Retinal pigment epithelial cell (primary cell): ENCODE measurements around the gene KREMEN1.

Experiments used
- DNase-seq: peaks from one replicate; pipeline ENCODE4 v3.0.0-alpha.2; 2010; ENCODE audit warnings: low read depth
- H3K4me3 ChIP-seq: 2 replicates; pipeline ENCODE4 v1.5.1; 2011; ENCODE audit warnings: mild to moderate bottlenecking, low read length, control low read depth, moderate library complexity
- TF ChIP-seq, protein P1 (sequence below): conservative IDR thresholded peaks from 2 replicates; pipeline ENCODE4 v1.5.1; 2011; ENCODE audit warnings: low read depth, low read length, control low read depth, inconsistent platforms

Gene KREMEN1

DNA sequence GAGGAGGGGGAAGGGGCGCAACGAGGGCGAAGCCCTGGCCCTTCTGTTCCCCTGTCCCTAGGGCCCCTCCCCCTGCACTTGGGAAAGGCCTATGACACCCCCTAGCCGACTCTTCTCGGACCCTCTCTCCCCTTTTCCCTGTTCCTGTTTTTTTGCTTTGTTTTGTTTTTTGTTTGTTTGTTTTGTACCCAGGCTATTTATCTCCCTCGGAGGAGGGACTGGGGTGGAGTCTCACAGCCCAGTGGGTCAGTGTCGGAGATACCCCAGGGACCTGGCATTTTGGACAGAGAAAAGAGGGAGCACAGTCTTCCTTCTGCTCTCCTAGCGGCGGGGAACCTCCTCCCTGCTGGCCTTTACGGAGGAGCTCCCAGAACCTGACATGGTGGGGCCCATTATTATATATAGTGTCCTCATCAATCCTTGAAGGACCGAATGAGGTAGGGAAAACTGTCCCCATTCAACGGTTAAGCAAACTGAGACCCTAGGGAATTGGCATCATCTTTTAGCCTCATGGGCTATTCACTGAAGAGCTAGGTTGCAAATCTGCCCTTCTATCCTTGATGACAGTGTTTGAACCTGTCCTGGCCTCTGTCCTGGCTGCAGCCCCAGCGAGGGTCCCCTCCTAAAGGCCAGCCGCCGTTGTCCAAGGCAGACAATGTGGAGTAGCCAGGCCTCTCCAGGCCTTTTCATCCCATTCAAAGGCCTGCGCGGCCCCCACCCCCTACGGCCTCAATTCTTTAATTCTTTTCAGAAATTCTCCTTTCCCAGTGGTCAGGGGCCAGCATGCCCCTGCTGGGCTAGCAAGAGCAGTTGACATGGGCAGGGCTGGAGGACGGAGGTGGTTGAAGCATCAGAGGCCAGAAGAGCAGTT is 133.8 kb downstream of the KREMEN1 start:
- DNase-seq = no peak
- peak overlapping the region; percentile 54 for H3K4me3 ChIP-seq
- TF ChIP-seq, protein P1, sequence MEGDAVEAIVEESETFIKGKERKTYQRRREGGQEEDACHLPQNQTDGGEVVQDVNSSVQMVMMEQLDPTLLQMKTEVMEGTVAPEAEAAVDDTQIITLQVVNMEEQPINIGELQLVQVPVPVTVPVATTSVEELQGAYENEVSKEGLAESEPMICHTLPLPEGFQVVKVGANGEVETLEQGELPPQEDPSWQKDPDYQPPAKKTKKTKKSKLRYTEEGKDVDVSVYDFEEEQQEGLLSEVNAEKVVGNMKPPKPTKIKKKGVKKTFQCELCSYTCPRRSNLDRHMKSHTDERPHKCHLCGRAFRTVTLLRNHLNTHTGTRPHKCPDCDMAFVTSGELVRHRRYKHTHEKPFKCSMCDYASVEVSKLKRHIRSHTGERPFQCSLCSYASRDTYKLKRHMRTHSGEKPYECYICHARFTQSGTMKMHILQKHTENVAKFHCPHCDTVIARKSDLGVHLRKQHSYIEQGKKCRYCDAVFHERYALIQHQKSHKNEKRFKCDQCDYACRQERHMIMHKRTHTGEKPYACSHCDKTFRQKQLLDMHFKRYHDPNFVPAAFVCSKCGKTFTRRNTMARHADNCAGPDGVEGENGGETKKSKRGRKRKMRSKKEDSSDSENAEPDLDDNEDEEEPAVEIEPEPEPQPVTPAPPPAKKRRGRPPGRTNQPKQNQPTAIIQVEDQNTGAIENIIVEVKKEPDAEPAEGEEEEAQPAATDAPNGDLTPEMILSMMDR = no peak

DNA sequence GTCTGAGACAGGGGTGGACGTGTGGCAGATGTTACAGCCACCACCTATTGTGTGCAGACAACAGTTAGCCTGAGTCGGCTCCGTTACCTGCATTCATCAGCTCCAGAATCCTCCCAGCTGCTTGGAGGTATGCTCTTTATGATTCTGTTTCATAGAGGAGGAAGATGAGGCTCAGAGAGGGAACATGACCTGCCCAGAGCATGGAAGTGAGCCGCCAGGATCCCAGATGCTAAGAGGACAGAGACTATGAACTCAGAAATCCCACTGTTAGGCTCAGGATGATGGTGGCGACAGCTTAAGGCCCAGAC is 134.4 kb downstream of the KREMEN1 start:
- no peak for DNase-seq
- TF ChIP-seq, protein P1 = no peak
- H3K4me3 ChIP-seq = no peak overlapping the region

DNA sequence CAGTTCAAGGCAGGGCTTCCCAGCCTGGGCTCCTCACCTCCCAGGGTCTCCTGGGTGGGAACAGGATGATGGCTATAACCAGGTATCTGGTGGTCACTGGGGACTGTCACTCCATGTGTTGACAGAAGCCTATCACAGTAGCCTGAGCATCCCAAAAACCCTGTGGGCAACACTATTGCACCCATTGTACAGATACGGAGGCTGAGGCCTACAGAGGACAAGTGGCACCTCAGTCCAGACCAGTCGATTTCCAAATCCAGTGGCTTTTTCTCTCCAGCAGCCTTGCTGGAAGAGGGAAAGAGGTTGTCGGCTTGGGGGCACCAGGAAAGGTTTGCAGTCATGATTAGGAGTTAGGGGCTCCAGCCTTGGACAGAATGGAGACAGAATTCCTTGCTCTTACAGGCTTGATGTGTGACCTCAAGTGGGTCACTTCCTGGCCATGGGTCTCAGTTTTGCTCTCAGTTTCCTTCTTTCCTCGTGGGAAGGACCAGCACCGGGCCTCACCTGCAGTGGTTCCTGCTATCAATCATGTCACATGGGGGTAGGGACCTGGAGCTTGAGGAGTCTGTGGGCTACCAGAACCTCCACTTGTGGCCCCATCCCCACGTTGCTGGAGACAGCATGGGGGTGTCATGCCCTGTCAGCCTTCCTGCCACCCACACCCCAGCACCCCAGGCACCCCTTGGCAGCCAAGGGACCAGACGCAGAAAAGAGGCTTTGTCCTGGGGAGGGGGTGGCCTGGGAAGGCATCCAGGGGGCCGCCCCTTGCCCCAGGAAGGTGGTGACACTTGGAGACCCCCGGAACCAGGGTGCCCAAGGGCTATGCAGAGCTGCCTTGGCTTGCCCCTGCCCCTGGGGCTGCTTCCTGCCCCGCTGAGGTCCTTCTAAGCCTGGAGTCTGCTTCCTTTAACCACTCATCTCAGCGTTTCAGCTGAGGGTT is 135.0 kb downstream of the KREMEN1 start:
- no peak for DNase-seq
- TF ChIP-seq, protein P1 = no peak
- no peak overlapping the region for H3K4me3 ChIP-seq

DNA sequence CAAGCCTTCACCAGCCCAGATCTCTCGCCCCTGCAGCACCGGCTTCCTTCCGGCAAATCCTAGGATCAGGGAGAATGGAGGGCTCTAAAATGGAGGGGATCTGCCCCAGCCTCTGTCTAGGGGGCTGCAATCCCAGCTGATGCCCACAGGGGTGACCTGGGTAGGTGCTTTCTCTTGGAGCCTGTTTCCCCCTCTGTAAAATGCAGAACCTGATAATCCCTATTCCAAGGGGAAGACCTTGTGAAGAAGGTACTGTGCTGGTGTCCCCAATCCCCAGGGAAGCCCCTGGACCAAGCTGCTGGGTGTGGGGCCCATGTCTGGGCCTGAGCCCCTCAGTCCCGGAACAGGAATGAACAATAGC is 135.6 kb downstream of the KREMEN1 start:
- TF ChIP-seq, protein P1 = no peak
- H3K4me3 ChIP-seq = no peak overlapping the region
- DNase-seq = no peak

DNA sequence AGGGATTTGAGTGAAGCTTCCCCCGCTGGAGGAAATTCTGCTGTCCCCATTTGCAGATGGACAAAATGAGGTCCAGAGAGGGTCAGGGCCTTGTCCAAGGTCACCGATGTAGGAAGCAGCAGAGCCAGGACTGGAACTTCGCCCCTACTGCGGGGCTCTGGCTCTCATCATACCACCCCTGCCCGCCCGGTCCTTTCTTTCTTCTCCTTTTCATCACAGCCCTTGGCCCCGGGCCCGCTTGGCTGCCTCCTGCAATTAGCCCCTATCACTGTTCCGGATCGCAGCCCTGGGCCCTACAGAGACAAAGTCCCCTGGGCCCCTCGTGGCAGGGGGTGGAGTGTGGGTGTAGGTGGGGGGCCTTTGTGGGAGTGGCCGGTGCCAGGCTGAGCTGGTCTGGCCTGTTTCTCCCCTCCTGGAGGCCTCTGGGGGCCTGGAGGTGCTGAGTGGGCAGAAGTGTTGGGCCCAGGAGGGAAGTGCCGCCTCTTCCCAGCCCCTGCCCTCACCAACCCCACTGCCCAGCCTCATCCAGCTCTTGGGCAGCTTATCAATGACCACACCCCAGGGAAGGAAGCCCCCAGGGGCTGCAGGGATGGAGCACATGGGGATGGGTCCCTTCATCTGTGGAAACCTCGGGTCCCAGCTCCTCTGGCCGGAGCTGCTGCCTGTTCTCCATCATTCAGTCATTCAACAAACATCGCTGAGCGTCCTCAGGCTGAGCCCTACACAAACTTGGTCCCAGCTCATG is 136.2 kb downstream of the KREMEN1 start:
- DNase-seq = no peak
- TF ChIP-seq, protein P1 = no peak
- H3K4me3 ChIP-seq = no peak overlapping the region

DNA sequence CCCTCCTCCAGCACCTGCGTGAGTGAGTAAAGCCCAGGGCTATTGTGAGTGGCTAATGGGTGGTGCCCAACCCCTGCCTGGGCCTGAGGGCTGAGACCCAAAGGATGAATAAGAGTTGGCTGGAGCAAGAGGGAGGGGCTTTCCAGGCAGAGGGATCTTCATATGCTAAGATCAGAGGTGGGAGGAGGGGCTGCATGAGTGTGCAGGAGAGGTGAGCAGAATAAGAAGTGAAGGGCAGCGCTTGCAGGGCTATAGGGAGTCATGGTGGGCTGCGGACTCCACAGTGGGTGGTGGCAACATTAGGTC is 136.7 kb downstream of the KREMEN1 start:
- no peak overlapping the region for H3K4me3 ChIP-seq
- TF ChIP-seq, protein P1 = no peak
- no peak for DNase-seq
